Measurements from ENCODE around the gene CCNY.

CCNY gene

DNA sequence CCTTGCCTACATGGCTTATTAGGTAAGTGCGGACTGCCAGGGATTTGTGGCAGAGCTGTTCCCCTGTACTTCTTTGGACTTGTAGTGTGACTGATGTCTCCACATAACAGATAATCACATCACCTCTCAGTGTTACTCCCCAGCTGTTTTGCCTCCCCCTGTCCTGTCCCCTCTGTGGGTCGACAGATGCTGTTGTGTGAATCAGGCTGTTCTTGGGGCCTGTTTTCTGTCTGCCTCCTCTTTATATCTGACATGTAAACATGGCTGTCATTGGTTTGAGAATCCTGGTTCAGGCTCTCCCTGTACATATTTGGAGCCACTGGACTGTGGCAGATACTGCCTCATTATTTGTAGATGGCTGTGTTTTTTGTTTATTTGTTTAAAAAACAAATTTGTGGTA, 22.7 kb downstream of the CCNY start:
- DNase-seq: peak; percentile 27

GRCh38 chr10:35359873-35360272, 23.6 kb downstream of the CCNY start:
- no peak for DNase-seq

DNA sequence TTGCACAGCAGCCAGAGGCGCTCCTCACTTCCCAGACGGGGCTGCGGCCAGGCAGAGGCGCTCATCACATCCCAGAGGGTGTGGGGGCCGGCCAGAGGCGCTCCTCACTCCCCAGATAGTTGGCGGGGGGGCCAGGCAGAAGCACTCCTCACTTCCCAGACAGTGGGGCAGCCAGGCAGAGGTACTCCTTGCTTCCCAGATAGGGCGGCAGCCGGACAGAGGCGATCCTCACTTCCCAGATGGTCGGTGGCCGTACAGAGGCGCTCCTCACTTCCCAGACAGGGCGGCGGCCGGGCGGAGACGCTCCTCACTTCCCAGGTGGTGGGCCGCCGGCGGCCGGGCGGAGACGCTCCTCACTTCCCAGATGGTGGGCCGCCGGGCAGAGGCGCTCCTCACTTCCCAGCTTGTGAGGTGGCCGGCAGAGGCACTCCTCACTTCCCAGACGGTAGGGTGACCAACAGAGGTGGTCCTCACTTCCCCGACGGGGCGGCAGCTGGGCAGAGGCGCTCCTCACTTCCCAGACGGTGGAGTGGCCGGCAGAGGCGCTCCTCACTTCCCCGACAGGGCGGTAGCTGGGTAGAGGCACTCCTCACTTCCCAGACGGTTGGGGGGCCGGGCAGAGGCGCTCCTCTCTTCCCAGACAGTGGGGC, 26.5 kb downstream of the CCNY start:
- DNase-seq: no peak

- no peak for DNase-seq
Observed at GRCh38 chr10:35363587-35363986, 27.3 kb downstream of the CCNY start.

DNA sequence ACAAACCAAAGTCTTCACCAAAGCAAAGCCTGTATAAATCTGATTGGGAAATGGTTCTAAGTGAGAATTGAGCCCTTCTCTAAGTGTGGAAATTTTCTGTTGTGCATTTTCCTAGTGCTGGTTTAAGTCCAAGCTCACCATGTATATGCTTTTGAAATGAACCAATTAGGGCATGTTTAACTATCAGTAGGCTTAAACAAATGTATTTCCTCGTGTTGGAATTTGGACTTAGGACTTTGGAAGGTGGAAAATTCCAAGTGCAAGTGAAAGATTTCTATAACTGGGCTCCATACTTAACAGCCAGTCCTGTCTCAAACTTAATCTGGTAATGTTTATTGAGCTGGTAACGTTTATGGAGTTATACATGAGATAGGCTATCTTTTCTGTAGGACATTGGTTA, 28.5 kb downstream of the CCNY start:
- no peak for DNase-seq

DNA sequence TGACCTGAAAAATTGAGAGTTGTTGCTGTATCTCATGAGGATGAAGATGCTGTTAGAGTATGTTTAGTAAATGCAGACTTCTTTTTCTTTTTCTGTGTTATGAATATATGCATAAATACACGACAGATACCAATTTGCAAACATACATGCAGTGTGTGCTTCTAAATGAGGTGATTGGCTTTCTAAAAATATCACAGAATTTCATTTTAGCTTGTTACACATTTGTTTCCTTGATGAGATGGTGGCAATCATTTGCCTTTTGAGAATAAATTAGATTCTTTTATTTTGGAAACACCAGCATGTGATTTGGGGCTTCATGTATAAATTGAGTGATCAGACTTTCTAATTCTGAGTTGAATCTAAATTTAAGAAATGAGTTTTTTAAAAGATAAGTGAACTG, 29.7 kb downstream of the CCNY start:
- DNase-seq: no peak

DNA sequence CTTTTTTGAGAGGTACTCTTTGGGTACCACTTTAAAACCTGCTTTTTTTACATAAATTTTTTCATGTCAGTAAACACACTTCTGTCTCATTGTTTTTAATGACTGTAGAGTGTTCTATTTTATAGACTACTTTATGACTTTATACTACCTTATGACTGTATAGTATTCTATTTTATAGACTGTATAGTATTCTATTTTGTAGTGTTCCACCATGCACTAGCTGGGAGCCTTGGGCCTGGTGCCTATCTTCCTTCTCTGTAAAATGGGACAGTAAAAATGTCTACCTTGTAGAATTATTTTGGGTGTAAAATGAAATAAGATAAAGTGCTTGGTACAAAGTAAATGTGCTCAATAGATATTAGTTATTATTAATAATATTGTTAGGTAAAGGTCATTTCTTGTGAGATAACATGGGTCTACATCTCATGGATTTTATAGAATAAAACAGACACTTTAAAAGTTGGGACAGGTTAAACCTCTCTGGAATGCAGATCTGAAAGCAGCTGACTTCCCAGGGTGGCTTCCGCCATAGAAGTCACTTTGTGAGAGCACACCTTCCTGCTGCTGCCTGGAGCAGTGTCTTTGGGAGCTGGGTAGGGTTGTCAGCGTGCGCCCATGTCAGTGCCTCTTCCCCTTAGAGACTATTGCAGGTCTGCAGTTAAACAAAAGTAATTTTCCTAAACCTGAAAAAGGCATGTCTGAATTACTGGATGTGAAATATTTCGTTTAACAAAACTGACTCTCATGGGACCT, 31.0 kb downstream of the CCNY start:
- no peak for DNase-seq

GRCh38 chr10:35367982-35368381, 31.7 kb downstream of the CCNY start:
- no peak for DNase-seq

DNA sequence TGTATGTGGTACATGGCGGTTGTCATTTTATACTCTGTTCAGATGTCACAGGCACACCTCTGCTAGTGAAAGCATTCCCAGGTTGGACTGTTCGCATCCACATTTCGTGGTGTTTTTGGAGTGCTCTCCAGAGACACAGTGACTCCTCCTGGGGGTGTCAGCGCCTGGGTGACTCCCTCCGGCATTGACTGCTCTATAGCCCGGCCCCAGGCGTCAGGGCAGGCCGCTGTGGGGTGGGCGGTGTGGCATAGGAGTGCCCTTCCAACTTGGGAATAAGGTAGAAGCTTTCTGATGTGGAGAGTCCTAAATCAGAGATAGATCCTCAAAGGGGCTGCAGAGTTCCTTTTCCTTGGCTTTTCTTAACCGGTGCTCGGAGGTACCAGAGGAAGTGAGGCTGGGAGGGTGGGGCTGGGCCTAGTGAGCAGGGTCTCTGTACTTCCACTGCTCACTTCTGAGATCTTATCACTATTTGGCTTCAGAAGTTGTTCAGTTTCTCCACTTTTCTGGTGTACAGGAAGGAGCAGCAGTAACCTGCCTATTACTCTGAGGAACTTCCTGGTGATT, 32.3 kb downstream of the CCNY start:
- DNase-seq: no peak

DNA sequence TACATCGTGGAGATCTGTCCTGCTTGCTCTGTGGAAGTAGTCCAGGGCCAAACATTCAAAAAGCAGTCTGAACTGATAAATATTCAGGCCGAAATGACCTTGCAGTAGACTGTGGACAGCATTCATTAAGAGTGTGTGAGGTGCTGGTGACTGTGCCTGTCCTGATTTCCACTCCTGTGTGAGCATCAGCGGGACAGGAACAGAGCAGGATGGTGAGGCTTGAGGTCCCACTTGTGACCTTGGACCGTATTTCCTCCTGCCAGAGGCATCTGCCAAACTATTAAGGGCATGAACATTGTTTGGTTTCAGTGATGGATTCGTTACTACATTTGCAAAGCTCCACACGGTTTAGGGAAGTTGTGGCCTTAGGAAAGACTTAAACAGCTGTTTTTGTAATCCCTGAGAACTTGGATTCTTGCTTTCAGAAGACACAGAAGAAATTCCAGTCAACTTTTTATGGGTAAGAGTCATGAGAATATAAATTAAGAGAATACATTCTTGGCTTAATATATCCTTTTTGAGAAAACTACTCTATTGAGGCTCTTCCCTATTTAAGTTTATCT, 32.8 kb downstream of the CCNY start:
- DNase-seq: no peak

- DNase-seq: no peak
Observed at GRCh38 chr10:35371731-35372130, 35.4 kb downstream of the CCNY start.

GRCh38 chr10:35372329-35372728, 36.0 kb downstream of the CCNY start:
- DNase-seq: no peak

DNA sequence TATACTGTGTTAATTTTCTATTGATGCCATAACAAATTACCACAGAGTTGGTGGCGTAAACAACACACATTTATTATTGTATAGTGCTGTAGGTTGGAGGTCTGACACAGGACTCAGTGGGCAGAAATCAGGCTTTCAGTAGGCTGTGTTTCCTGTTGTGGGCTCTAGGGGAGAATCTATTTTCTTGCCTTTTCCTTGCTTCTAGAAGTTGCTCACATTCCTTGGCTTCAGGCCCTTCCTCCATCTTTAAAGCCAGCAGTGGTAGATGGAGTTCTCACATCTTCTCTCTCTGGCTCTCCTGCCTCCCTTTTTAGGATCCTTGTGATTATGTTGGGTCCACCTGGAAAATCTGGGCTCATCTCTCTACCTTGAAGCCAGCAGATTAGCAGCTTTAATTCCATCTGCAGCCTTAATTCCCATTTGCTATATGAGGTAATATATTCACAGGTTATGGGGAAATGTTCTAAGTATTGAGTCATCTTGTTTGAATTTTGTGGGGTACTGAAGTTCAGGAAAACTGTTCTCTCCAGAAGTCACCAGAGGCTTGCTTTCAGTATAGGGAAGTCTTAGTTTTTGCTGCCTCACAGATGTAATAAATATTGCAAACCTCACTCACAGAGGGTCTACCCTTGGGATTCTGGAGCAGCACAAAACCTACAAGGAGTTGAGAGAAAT, 38.9 kb downstream of the CCNY start:
- DNase-seq: no peak

GRCh38 chr10:35377050-35377728, 40.9 kb downstream of the CCNY start:
- DNase-seq: no peak

- no peak for DNase-seq
Observed at GRCh38 chr10:35378541-35379210, 42.4 kb downstream of the CCNY start.

DNA sequence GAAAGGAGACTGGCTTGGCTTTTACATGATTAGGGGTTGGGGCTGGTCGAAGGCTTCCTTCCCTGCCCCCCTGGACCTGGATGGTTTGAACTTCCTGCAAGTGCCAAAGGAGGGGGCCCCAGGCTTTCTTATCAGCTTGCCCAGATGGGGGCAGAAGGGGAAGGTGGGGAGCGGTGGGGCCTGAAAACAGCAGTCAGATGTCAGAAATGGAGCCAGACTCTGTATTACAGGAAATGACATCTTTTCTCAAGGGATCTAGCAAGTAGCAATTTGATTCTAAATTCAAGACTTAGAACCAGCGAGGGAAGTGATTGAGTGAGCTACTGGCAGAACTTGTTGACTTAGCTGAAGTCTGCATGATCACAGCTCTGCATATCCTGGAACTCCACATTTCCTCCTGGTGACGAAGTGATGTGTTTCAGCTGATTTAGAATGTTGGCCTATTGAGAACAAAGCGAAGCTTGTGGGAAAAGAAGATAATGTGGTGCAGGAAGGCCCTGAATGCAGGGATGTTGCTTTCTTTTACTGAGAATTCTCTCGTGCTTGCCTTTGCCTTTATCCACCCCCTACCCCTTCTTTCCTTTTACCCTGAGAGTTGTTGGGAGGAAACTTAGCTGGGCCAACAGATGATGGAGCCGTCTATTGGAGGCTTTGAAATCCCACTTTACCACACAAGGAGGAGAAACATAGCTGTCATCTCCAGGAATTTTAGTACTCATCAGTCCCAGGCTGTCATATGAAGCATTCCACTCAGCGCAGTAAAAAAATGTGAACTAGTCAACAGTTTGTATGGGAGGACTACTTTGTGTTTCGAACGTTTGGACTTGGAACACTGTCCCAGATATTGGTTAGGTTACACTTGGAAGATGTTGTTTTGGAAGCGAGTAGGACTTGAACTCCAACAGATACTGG, 43.2 kb downstream of the CCNY start:
- no peak for DNase-seq

DNA sequence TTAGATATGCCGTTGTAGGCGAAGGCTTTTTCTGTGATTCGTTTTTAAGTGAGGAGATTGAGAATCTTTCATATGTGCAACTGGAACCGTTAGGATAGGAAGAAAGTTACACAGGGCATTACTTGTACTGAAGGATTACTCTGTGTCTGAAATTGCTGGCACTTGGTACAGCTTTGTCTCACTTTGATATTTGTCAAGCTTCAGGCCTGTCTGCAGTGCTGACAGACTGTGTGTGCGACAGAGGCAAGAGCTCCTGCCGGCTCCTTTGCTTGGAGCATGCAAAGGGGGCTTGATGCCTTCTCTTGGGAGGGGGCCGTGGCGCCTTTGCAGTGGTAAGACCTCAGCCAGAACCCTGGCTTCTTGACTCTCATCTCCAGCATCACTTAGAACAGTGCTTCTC, 45.8 kb downstream of the CCNY start:
- DNase-seq: no peak

- no peak for DNase-seq
Observed at GRCh38 chr10:35384265-35384868, 48.1 kb downstream of the CCNY start.

DNA sequence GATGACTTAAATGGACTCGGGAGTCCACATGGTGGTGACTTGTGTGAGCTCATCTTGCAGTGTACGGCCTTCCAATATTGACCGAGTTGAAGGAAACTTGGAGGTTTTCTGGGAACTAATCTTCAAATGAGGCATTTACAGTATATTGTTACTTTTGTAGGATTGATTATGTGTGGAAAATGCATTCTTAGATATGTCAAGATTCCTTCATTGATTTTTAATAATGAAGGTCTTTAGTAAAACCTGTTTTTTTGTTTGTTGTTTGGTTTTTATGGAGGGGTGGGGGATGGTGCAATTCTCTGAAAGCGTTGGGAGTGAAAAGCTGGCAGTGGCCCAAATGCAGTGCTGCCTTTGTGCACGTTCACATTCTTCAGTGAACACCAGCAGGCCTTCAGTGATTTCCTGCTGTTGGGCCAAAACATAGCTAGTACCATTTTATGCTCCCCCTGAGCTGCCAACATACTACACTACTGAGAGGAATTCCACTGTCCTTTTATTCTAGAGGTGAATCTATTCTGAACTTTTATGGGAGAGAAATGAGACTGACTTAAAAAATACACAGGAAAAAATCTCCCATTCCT, 50.4 kb downstream of the CCNY start:
- no peak for DNase-seq

- no peak for DNase-seq
Observed at GRCh38 chr10:35387768-35388167, 51.5 kb downstream of the CCNY start.
